H1 (cell line): Measurements from ENCODE around the gene TERB1.

Experiments used
- CREB1 ChIP-seq: IDR thresholded peaks from 2 replicates; pipeline ENCODE4 v1.6.1; 2012; ENCODE audit warnings: inconsistent platforms
- EP300 ChIP-seq, 2 experiments: IDR thresholded peaks; 1 replicate in 1 of 2; 2 replicates in 1 of 2; pipeline ENCODE4 v1.6.1; 2011 to 2012; ENCODE audit warnings: low read depth in 2 of 2, low read length in 2 of 2, mild to moderate bottlenecking in 2 of 2, borderline replicate concordance in 1 of 2, inconsistent platforms in 1 of 2, moderate library complexity in 1 of 2
- FOSL1 ChIP-seq: IDR thresholded peaks from 2 replicates; pipeline ENCODE4 v1.6.1; 2011; ENCODE audit warnings: mild to moderate bottlenecking, low read depth, low read length, moderate library complexity; ENCODE audit not compliant: insufficient read depth
- HDAC2 ChIP-seq, 2 experiments: fragments of 300-600 bp in 1 of 2; sonication (generic) in 1 of 2; IDR thresholded peaks; 2 replicates each; pipeline ENCODE4 v1.6.1; 2011 to 2012; ENCODE audit warnings: low read depth in 2 of 2, low read length in 2 of 2, mild to moderate bottlenecking in 2 of 2, moderate library complexity in 2 of 2, borderline replicate concordance in 1 of 2, inconsistent platforms in 1 of 2
- MAFK ChIP-seq: IDR thresholded peaks from 2 replicates; pipeline ENCODE4 v1.6.1; 2012; ENCODE audit warnings: low read depth, mild to moderate bottlenecking, improper control_type of control experiment, low read length
- POLR2AphosphoS5 ChIP-seq: IDR thresholded peaks from 2 replicates; pipeline ENCODE4 v1.6.1; 2011; ENCODE audit warnings: low read depth, low read length
- RFX5 ChIP-seq: IDR thresholded peaks from 2 replicates; pipeline ENCODE4 v1.6.1; 2011; ENCODE audit warnings: low read depth, low read length, improper control_type of control experiment, borderline replicate concordance
- SIRT6 ChIP-seq: IDR thresholded peaks from one replicate; pipeline ENCODE4 v1.7.1; 2012; ENCODE audit warnings: low read length, inconsistent platforms
- YY1 ChIP-seq: IDR thresholded peaks from 2 replicates; pipeline ENCODE4 v1.6.1; 2011; ENCODE audit warnings: low read depth, mild to moderate bottlenecking, low read length
- ZNF274 ChIP-seq: IDR thresholded peaks from 2 replicates; pipeline ENCODE4 v1.7.0; 2012; ENCODE audit warnings: low read length, borderline replicate concordance; ENCODE audit errors: extremely low read depth
- TF ChIP-seq, protein P1 (sequence below), 3 experiments: IDR thresholded peaks; 1 replicate in 2 of 3; 2 replicates in 1 of 3; pipeline versions ENCODE4 v1.5.1 to v1.6.1; 2011; ENCODE audit warnings: low read length in 3 of 3, mild to moderate bottlenecking in 3 of 3, inconsistent platforms in 2 of 3, low read depth in 1 of 3, moderate library complexity in 1 of 3; ENCODE audit not compliant: insufficient read depth in 1 of 3; ENCODE audit errors: control extremely low read depth in 1 of 3

DNA sequence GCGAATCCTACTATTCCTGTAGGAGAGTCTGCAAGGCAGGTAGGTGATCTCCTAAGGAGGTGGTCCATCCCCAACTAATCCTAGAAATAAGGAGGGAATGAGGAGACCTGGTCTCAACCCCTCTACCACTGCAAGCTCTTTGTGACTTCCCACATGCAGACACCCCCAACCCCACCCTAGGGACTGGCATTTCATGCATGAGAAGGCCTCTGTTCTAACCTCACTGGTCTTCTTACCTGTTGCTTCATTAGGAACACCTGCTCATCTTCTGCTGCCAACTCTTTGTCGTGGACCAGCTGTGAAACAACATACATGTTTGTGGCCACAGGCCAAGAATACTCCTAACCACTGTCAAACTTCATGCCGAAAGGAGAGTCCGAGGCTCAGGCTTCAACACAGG is 72.6 kb downstream of the TERB1 start:
- TF ChIP-seq YY1, result no peak
- TF ChIP-seq SIRT6, result no peak
- TF ChIP-seq MAFK, result no peak
- TF ChIP-seq RFX5, result no peak
- no peak for TF ChIP-seq POLR2AphosphoS5
- TF ChIP-seq ZNF274, result no peak
- no peak for TF ChIP-seq HDAC2 (IDR thresholded peaks at IDR 0.05; ENCODE audit: borderline replicate concordance in 1 of 2, low read depth in 2 of 2, low read length in 2 of 2)
- TF ChIP-seq EP300 (IDR thresholded peaks at IDR 0.05; ENCODE audit: borderline replicate concordance in 1 of 2, low read depth in 2 of 2, low read length in 2 of 2), result no peak
- TF ChIP-seq CREB1, result no peak
- TF ChIP-seq, protein P1, sequence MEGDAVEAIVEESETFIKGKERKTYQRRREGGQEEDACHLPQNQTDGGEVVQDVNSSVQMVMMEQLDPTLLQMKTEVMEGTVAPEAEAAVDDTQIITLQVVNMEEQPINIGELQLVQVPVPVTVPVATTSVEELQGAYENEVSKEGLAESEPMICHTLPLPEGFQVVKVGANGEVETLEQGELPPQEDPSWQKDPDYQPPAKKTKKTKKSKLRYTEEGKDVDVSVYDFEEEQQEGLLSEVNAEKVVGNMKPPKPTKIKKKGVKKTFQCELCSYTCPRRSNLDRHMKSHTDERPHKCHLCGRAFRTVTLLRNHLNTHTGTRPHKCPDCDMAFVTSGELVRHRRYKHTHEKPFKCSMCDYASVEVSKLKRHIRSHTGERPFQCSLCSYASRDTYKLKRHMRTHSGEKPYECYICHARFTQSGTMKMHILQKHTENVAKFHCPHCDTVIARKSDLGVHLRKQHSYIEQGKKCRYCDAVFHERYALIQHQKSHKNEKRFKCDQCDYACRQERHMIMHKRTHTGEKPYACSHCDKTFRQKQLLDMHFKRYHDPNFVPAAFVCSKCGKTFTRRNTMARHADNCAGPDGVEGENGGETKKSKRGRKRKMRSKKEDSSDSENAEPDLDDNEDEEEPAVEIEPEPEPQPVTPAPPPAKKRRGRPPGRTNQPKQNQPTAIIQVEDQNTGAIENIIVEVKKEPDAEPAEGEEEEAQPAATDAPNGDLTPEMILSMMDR (IDR thresholded peaks at IDR 0.05; ENCODE audit: control extremely low read depth in 1 of 3, insufficient read depth in 1 of 3, low read depth in 1 of 3, low read length in 3 of 3), result no peak
- no peak for TF ChIP-seq FOSL1
